K562 (cell line): Measurements from ENCODE around the gene PIF1. TPM values are rescaled to one million over a fixed set of nuclear protein-coding genes. Genes with fewer than 3 reads are reported as not detected.
A peak's percentile ranks its signal among the peaks of the same experiment; 100 is the strongest.

Experiments used
- ATF4 ChIP-seq: fragments of 450-650 bp; formaldehyde crosslinking; IDR thresholded peaks from 2 replicates; pipeline ENCODE4 v1.4.0; 2022; ENCODE audit warnings: mild to moderate bottlenecking, moderate library complexity
- CCAR2 ChIP-seq: fragments of 200-400 bp; formaldehyde crosslinking; IDR thresholded peaks from 2 replicates; pipeline ENCODE4 v1.6.1; 2017; ENCODE audit warnings: mild to moderate bottlenecking, low read depth, low read length
- CTCFL ChIP-seq: IDR thresholded peaks from 2 replicates; pipeline ENCODE4 v1.6.1; 2011; ENCODE audit warnings: borderline replicate concordance, low read depth, mild to moderate bottlenecking, moderate library complexity, low read length; ENCODE audit not compliant: insufficient read depth, poor library complexity, severe bottlenecking
- EGR1 ChIP-seq: fragments of 450-650 bp; conservative IDR thresholded peaks from 2 replicates; pipeline ENCODE4 v1.6.1; 2017; ENCODE audit warnings: mild to moderate bottlenecking
- ETS1 ChIP-seq: conservative IDR thresholded peaks from 2 replicates; pipeline ENCODE4 v1.6.1; 2011; ENCODE audit warnings: low read depth, mild to moderate bottlenecking, low read length; ENCODE audit not compliant: control insufficient read depth
- GABPB1 ChIP-seq: sonication (generic); formaldehyde crosslinking; IDR thresholded peaks from 2 replicates; pipeline ENCODE4 v1.8.0; 2022; ENCODE audit warnings: mild to moderate bottlenecking, missing genetic modification reagents
- HDAC8 ChIP-seq: fragments of 450-650 bp; IDR thresholded peaks from 2 replicates; pipeline ENCODE4 v1.6.1; 2016; ENCODE audit warnings: mild to moderate bottlenecking, missing genetic modification characterization, moderate library complexity, missing compliant biosample characterization
- KAT8 ChIP-seq: fragments of 450-650 bp; IDR thresholded peaks from 2 replicates; pipeline ENCODE4 v1.6.1; 2016; ENCODE audit warnings: low read depth, mild to moderate bottlenecking
- MTF1 ChIP-seq: fragments of 250-450 bp; sonication (Bioruptor Pico); IDR thresholded peaks from 2 replicates; pipeline ENCODE4 v1.9.0; 2021; ENCODE audit warnings: moderate library complexity, mild to moderate bottlenecking, inconsistent platforms, borderline replicate concordance
- SMARCA4 ChIP-seq: fragments of 450-650 bp; IDR thresholded peaks from 2 replicates; pipeline ENCODE4 v1.6.1; 2016
- SP1 ChIP-seq: sonication (generic); formaldehyde crosslinking; IDR thresholded peaks from 2 replicates; pipeline ENCODE4 v1.8.1; 2022; ENCODE audit warnings: mild to moderate bottlenecking, missing genetic modification reagents
- SRF ChIP-seq, 2 experiments: fragments of 250-450, 450-650 bp in 1 of 2; sonication (Bioruptor Pico) in 1 of 2; sonication (generic) in 1 of 2; formaldehyde crosslinking; IDR thresholded peaks; 2 replicates each; pipeline versions ENCODE4 v1.5.0 to v1.5.1; 2020 to 2022; ENCODE audit warnings: mild to moderate bottlenecking in 1 of 2, missing genetic modification reagents in 1 of 2
- TARDBP ChIP-seq: fragments of 450-650 bp; IDR thresholded peaks from 2 replicates; pipeline ENCODE4 v1.6.1; 2016
- TBL1XR1 ChIP-seq, 2 experiments: IDR thresholded peaks; 2 replicates each; pipeline ENCODE4 v1.6.1; 2012; ENCODE audit warnings: improper control_type of control experiment in 2 of 2, low read length in 2 of 2, mild to moderate bottlenecking in 1 of 2
- TBP ChIP-seq: optimal IDR thresholded peaks from 2 replicates; pipeline ENCODE3; 2011; ENCODE audit warnings: low read depth, low read length, improper control_type of control experiment
- TRIM28 ChIP-seq: fragments of 450-650 bp; IDR thresholded peaks from 2 replicates; pipeline ENCODE4 v1.6.1; 2017
- TSC22D4 ChIP-seq: fragments of 450-650 bp; IDR thresholded peaks from 2 replicates; pipeline ENCODE4 v1.6.1; 2016; ENCODE audit warnings: missing genetic modification characterization, missing biosample characterization, control low read depth
- XRCC5 ChIP-seq: fragments of 200-400 bp; formaldehyde crosslinking; IDR thresholded peaks from 2 replicates; pipeline ENCODE4 v1.6.1; 2017; ENCODE audit warnings: low read depth, mild to moderate bottlenecking, low read length
- ZNF277 ChIP-seq: fragments of 250-450 bp; sonication (Bioruptor Pico); IDR thresholded peaks from 2 replicates; pipeline ENCODE4 v1.8.0; 2022; ENCODE audit warnings: inconsistent platforms, mild to moderate bottlenecking, moderate library complexity, borderline replicate concordance
- ZNF408 ChIP-seq: fragments of 250-450 bp; sonication (Bioruptor Pico); IDR thresholded peaks from 2 replicates; pipeline ENCODE4 v1.4.0; 2020; ENCODE audit warnings: low read depth, mild to moderate bottlenecking, moderate library complexity
- ZNF511 ChIP-seq: sonication (generic); formaldehyde crosslinking; IDR thresholded peaks from 2 replicates; pipeline ENCODE4 v1.8.0; 2022; ENCODE audit warnings: mild to moderate bottlenecking, missing genetic modification reagents
- ZNF551 ChIP-seq: fragments of 250-450 bp; sonication (Bioruptor Pico); IDR thresholded peaks from 2 replicates; pipeline ENCODE4 v1.5.0; 2021; ENCODE audit warnings: mild to moderate bottlenecking, moderate library complexity
- polyA plus RNA-seq, 8 experiments: library from polyadenylated mRNA; depleted of rRNA in 4 of 8; stranded (reverse) in 5 of 8; unstranded in 3 of 8; fragments of >200 nt; fragmentation: Nextera tagmentation in 2 of 8; fragmentation: Illumina TruSeq in 1 of 8; extraction: Ambion mirVana in 2 of 8; extraction: Trizol in 1 of 8; gene quantifications; 2 replicates each; pipeline versions ENCODE4 v1.2.1 to v1.2.3, GENCODE V29; 2011 to 2014; ENCODE audit warnings: inconsistent platforms in 1 of 8, missing spikeins in 1 of 8
- total RNA-seq, 7 experiments: library from RNA; depleted of rRNA in 6 of 7; stranded (reverse); fragments of >200 nt in 6 of 7; fragmentation: Illumina TruSeq in 2 of 7; extraction: Trizol in 2 of 7; gene quantifications; 2 replicates each; pipeline versions ENCODE4 v1.2.1 to v1.2.3, GENCODE V29; 2011 to 2021; ENCODE audit warnings: low replicate concordance in 1 of 7

Gene PIF1
- total and polyA plus RNA-seq, 9 of the 15 experiments (the other 6 are each of a cell fraction or from before 2014, with no cell fraction given), result 1.1 to 37.9 (median 11.5) TPM

GRCh38 chr15:64825431-64826294 is at the start of gene PIF1 (continued):
- TF ChIP-seq TBL1XR1 (IDR thresholded peaks at IDR 0.05; ENCODE audit: low read length in 2 of 2) (no peak), MTF1 (CRISPR knock-in tag) (no peak), ATF4 (CRISPR knock-in tag) (no peak), ETS1 (no peak), CCAR2 (no peak), EGR1 (peak; percentile 36; the same call in 1 of the 2 replicates), TBP (peak; percentile 82), GABPB1 (CRISPR knock-in tag) (no peak), KAT8 (no peak), HDAC8 (tag) (no peak), ZNF511 (no peak), TSC22D4 (no peak), TARDBP (no peak; the same call in 1 of the 2 replicates), SRF (CRISPR knock-in tag; IDR thresholded peaks at IDR 0.05) (0 out of 4 replicates have a peak, but pooled peaks of 1 of the 2 experiments have one; percentile 18), ZNF277 (no peak), TRIM28 (no peak), ZNF551 (no peak), SP1 (CRISPR knock-in tag) (peak; percentile 93), CTCFL (no peak), SMARCA4 (no peak), ZNF408 (CRISPR knock-in tag) (no peak), XRCC5 (no peak)
